ENCODE measurements around the gene PDZD11.
"Not testable (repeated sequence)": the region's sequence is repeated elsewhere in the genome, so short reads cannot be mapped to it uniquely, and the experiment has no call there.

Gene PDZD11

DNA sequence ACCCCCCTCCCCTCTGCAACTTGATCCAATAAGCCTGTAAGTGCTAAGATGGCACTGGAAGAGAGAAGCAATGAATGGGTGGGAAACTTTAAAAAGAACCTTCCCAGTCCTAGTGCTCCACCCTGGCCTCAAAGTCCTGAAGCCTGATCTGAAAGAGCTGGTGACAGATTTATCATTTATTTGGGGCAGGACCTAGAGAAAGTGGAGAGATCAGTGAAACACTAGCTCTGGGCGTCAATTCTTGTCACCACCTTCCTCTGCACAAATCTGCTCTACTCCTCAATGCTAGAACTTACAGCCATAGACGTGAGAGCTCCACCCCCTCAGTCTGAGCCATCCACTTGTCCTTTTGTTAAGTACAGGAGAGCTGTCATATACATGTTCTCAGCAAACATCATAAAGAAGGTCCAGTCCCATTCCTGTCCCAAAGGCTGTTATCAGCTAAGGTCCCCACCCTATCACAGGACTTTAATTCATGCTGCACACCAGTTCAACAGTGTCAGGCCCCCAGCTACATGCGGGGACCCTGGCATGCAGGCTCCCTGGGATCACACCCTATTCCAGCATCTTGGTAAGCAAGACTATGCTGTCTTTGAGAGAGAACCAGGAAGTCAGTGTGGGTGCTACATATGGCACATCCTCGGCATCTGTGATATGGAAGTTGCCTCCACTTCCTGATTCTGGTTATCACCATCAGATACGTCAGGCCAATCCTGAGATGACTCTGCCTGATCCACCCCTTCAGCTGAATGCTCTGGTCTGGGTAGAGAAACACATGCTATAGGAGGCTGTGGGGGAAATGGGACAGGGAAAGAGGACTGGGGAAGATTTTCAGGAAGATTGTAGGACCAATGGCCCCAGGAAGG lies 32.1 kb downstream of the PDZD11 start:
- no peak for DNase-seq

DNA sequence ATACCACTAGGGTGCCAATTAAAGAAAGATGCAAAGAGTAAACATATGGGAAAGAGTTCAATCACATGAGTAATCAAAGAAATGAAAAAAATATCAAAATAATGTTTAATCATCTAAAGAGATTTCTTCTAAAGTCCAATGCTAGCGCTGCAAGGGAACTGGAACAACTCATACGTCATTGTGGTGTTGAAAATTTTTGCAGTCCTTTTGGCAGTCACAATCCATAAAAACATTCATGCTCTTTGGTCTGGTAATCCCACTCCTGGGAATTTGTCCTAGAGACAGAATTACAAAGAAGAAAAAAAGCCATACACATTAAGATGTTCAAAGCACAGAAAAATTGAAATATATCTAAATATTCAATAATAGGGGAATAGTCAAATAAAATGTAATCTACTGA lies 34.3 kb downstream of the PDZD11 start:
- DNase-seq, result no peak

DNA sequence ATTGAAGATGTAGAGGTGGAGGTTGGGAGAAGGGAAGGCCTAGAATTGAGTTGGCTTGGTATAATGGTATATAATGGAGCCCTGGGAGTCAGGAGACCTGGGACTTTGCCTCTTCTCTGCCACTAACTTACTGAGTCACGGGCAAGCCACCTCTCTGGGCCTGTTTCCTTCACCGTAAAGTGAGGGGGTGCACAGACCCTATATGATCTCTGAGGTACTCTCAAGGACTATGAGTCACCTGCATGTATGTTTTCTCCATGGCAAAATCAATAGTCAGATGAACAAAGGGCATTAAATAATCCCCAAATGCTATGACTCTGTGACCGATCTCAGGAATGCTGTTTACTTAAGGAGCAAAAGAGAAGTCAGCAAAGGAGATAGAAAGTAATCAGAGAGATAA lies 34.8 kb downstream of the PDZD11 start:
- DNase-seq, result no peak

DNA sequence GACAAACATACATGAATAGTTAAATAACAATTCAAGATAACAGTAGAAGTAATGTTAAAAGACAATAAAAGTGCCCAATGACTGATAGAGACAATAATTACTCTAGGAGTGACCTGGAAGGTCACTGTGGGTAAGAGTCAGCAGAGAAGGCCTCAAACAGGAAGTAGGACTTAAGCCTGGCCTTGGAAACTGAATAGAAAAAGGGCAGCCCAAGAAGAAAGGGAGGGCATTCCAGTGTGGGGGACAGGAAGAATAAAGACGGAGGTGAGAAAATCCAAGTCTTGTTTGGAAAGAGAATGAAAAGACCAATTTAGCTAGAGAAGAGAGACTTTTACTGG lies 35.7 kb downstream of the PDZD11 start:
- no peak for DNase-seq

GRCh38 chrX:70253377-70254062 lies 36.2 kb downstream of the PDZD11 start:
- no peak for DNase-seq

- DNase-seq, result no peak
Observed at GRCh38 chrX:70252491-70252890, 37.2 kb downstream of the PDZD11 start.

DNA sequence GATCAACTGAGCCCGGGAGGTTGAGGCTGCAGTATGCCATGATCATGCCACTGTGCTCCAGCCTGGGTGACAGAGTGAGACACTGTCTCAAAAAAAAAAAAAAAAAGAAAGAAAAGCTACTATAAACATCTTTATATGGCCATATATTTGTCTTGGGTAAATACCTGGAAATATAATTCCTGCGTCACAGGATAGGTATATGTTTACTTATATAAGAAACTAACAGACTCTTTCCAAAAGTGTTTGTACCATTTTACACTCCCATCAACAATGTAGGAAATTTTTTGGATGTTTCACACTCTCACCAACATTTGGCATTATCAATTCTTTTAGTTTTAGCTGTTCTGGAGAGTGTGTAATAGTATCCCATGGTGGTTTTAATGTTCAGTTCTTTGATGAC lies 42.5 kb downstream of the PDZD11 start:
- DNase-seq, result no peak

GRCh38 chrX:70244881-70245280 lies 44.8 kb downstream of the PDZD11 start:
- DNase-seq, result no peak

- not testable (repeated sequence) for DNase-seq
Observed at GRCh38 chrX:70243601-70244000, 46.1 kb downstream of the PDZD11 start.

- DNase-seq, result no peak
Observed at GRCh38 chrX:70241501-70241900, 48.2 kb downstream of the PDZD11 start.

GRCh38 chrX:70240751-70241150 lies 49.0 kb downstream of the PDZD11 start:
- no peak for DNase-seq

Measured in C1 segment of cervical spinal cord (tissue), 14 donors.